HG03432 (cell line): ENCODE results near the gene ADAR.

Source experiments
- ATAC-seq: cut with Tn5 transposase; IDR thresholded peaks from one replicate; pipeline ENCODE4 v1.9.1; 2021; ENCODE audit warnings: mild to moderate bottlenecking, moderate library complexity; ENCODE audit not compliant: unreplicated experiment

Gene ADAR

GRCh38 chr1:154533952-154534844 is 73.8 kb downstream of the ADAR start:
- no peak for ATAC-seq
